ENCODE measurements around the gene MYL9. TPM values are rescaled to one million over a fixed set of nuclear protein-coding genes. Genes with fewer than 3 reads are reported as not detected.
"Not testable (repeated sequence)": the region's sequence is repeated elsewhere in the genome, so short reads cannot be mapped to it uniquely, and the experiment has no call there.

The MYL9 gene
- total RNA-seq, 2 experiments from 2014 or later: 0.12 to 0.29 TPM

- intact Hi-C loops (cut with micrococcal nuclease): no loop called here
- no peak for DNase-seq
- H3K4me1 Mint-ChIP-seq (ENCODE audit: low read depth): no peaks in the 10 kb centered on the region
- H3K4me3 Mint-ChIP-seq: no peak overlapping the region
- H3K27me3 Mint-ChIP-seq: no peaks in the 10 kb centered on the region
- H3K36me3 Mint-ChIP-seq: no peaks in the 10 kb centered on the region
- POLR2A ChIA-PET: no interaction called here
- no peak overlapping the region for H3K27ac Mint-ChIP-seq
- CTCF ChIA-PET: no interaction called here
- no peaks in the 10 kb centered on the region for H3K9me3 Mint-ChIP-seq
These were observed 4.9 kb downstream of the MYL9 start for GRCh38 chr20:36546111-36546736.

GRCh38 chr20:36547186-36548005, 6.1 kb downstream of the MYL9 start:
- H3K27me3 Mint-ChIP-seq: no peaks in the 10 kb centered on the region
- no peak for DNase-seq
- H3K4me1 Mint-ChIP-seq (ENCODE audit: low read depth): no peaks in the 10 kb centered on the region
- intact Hi-C loops (cut with micrococcal nuclease): no loop called here
- H3K9me3 Mint-ChIP-seq: no peaks in the 10 kb centered on the region
- no peak overlapping the region for H3K4me3 Mint-ChIP-seq
- no peaks in the 10 kb centered on the region for H3K36me3 Mint-ChIP-seq
- CTCF ChIA-PET: no interaction called here
- POLR2A ChIA-PET: interaction anchor here (0.7 kb wide), 1 partner anchor 48 kb away, joined by 3 read pairs; no protein-coding TSS in a partner anchor
- H3K27ac Mint-ChIP-seq: no peak overlapping the region

- Mint-ChIP-seq H3K4me3 (no peak overlapping the region), H3K9me3 (no peaks in the 10 kb centered on the region), H3K36me3 (no peaks in the 10 kb centered on the region), H3K27ac (no peak overlapping the region), H3K4me1 (ENCODE audit: low read depth) (no peaks in the 10 kb centered on the region), H3K27me3 (no peaks in the 10 kb centered on the region)
- POLR2A ChIA-PET: no interaction called here
- CTCF ChIA-PET: interaction anchor here (1.2 kb wide), 1 partner anchor 9 kb away, joined by 4 read pairs; no protein-coding TSS in a partner anchor
- intact Hi-C loops (cut with micrococcal nuclease): no loop called here
- peak; percentile 12 for DNase-seq
These were observed 6.6 kb downstream of the MYL9 start for GRCh38 chr20:36548006-36548315.

DNA sequence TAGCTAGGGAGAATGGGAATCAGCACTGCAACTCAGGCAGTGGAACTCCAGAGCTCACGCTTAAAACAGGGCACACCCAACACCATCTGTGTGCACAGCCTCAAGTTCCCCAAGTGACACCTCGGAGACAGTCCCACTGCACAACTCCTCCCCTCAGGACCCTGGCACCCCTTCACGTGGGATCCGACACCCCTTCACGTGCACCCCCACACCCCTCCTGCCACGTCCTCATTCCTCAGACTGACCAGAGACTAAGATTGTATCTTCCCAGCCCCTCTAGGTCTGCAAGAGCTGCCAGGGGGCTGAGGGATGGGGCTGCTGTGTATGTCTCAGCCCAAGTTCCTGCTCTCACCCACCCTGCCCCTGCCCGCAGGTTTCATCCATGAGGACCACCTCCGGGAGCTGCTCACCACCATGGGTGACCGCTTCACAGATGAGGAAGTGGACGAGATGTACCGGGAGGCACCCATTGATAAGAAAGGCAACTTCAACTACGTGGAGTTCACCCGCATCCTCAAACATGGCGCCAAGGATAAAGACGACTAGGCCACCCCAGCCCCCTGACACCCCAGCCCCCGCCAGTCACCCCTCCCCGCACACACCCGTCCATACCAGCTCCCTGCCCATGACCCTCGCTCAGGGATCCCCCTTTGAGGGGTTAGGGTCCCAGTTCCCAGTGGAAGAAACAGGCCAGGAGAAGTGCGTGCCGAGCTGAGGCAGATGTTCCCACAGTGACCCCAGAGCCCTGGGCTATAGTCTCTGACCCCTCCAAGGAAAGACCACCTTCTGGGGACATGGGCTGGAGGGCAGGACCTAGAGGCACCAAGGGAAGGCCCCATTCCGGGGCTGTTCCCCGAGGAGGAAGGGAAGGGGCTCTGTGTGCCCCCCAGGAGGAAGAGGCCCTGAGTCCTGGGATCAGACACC, 7.6 kb downstream of the MYL9 start:
- CTCF ChIA-PET: interaction anchor here (1.2 kb wide), 1 partner anchor 8 kb away, joined by 4 read pairs; no protein-coding TSS in a partner anchor
- Mint-ChIP-seq H3K4me1 (ENCODE audit: low read depth) (no peaks in the 10 kb centered on the region), H3K4me3 (no peak overlapping the region)

DNA sequence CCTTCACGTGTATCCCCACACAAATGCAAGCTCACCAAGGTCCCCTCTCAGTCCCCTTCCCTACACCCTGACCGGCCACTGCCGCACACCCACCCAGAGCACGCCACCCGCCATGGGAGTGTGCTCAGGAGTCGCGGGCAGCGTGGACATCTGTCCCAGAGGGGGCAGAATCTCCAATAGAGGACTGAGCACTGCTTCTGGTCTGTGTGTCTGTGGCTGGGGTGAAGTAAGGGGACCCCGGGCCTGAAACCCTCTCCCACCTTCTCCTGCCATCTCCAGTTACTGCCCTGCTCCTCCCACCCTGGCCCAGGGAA, 8.3 kb downstream of the MYL9 start:
- Mint-ChIP-seq H3K27me3 (no peaks in the 10 kb centered on the region), H3K4me1 (ENCODE audit: low read depth) (no peaks in the 10 kb centered on the region), H3K27ac (no peak overlapping the region), H3K4me3 (no peak overlapping the region), H3K9me3 (no peaks in the 10 kb centered on the region), H3K36me3 (no peaks in the 10 kb centered on the region)
- ChIA-PET CTCF (no interaction called here), POLR2A (no interaction called here)
- intact Hi-C loops (cut with micrococcal nuclease): no loop called here
- no peak for DNase-seq

More for the DNA sequence above, 7.6 kb downstream of the MYL9 start:
- Mint-ChIP-seq H3K9me3 (no peaks in the 10 kb centered on the region), H3K27me3 (no peaks in the 10 kb centered on the region), H3K36me3 (no peaks in the 10 kb centered on the region), H3K27ac (no peak overlapping the region)
- POLR2A ChIA-PET: no interaction called here
- intact Hi-C loops (cut with micrococcal nuclease): no loop called here
- no peak for DNase-seq

DNA sequence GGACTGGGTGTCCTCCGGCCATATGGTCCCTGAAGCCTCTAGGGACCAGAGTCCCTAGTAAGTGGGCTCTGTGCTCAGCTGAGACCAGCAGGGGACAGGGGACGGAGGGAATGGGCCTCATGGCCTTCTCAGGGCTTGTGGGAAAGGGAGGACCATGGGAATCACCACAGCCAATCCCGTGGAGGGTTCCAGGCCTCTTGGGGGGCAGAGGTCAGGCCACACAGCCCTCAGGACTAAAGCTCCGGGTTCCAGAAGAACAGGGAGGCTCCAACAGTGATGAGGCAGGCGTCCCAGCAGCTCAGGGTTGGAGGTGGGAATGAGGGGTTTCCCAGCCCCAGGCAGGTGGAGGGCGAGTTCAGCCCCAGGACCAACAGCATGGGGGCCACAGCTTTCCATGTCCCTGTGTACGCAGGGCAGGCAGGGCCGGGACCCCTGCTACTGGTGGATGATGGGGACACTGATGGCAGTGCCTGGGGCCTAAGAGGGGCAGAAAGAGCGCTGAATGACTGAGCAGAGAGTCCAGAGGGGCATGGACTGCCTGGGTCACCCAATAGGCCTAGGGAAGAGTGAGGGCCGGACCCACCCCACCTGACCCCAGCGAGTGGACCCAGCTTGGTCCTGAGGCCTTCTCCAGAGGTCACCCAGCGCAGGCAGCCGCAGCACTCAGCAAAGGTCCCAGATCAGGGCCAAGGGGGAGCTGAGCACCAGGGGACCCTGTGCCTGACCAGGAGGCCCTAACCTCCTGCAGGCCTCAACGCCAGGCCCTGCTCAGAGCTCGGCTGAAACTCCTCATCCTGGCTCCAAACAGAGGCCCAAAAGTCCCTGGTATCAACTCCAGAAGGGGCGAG, 8.8 kb downstream of the MYL9 start:
- Mint-ChIP-seq H3K4me3 (no peak overlapping the region), H3K9me3 (no peaks in the 10 kb centered on the region), H3K27ac (no peak overlapping the region), H3K4me1 (ENCODE audit: low read depth) (no peaks in the 10 kb centered on the region), H3K36me3 (no peaks in the 10 kb centered on the region), H3K27me3 (no peaks in the 10 kb centered on the region)
- CTCF ChIA-PET: interaction anchor here (0.7 kb wide), 1 partner anchor 21 kb away, joined by 3 read pairs; no protein-coding TSS in a partner anchor
- intact Hi-C loops (cut with micrococcal nuclease): no loop called here
- DNase-seq: no peak
- POLR2A ChIA-PET: no interaction called here

GRCh38 chr20:36550790-36551299, 9.5 kb downstream of the MYL9 start:
- Mint-ChIP-seq H3K4me1 (ENCODE audit: low read depth) (no peaks in the 10 kb centered on the region), H3K4me3 (no peak overlapping the region), H3K9me3 (no peaks in the 10 kb centered on the region), H3K27me3 (no peaks in the 10 kb centered on the region), H3K27ac (no peak overlapping the region), H3K36me3 (no peaks in the 10 kb centered on the region)
- POLR2A ChIA-PET: interaction anchor here (0.6 kb wide), 1 partner anchor 752 kb away, joined by 5 read pairs; no protein-coding TSS in a partner anchor
- CTCF ChIA-PET: no interaction called here
- no peak for DNase-seq
- intact Hi-C loops (cut with micrococcal nuclease): no loop called here

DNA sequence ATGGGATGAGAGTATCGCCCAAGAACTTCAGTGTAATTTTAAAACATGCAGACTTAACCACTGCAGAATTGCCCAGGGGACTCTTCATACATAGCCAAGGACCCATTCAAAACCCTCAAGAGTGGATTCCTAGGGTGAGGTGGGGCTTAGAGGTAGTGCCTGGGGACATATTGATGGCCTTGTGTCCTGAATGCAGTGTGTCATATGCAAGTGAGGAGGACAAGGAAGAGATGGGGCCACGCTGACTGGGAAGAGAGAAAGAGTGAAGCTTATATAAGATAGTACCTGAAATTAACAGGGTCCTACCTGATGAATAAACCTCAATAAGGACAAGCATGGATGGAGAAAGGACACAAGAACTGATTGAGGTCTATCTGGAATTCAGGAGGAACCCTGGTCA, 13.9 kb downstream of the MYL9 start:
- CTCF ChIA-PET: no interaction called here
- H3K27me3 Mint-ChIP-seq: no peaks in the 10 kb centered on the region
- H3K9me3 Mint-ChIP-seq: no peaks in the 10 kb centered on the region
- POLR2A ChIA-PET: no interaction called here
- no peaks in the 10 kb centered on the region for H3K36me3 Mint-ChIP-seq
- H3K4me3 Mint-ChIP-seq: no peak overlapping the region
- H3K27ac Mint-ChIP-seq: no peak overlapping the region
- H3K4me1 Mint-ChIP-seq (ENCODE audit: low read depth): peaks cover 5% of the 10 kb centered on the region
- no peak for DNase-seq
- intact Hi-C loops (cut with micrococcal nuclease): no loop called here

- ChIA-PET CTCF (no interaction called here), POLR2A (no interaction called here)
- H3K4me1 Mint-ChIP-seq (ENCODE audit: low read depth): peaks cover 3% of the 10 kb centered on the region
- H3K27ac Mint-ChIP-seq: no peak overlapping the region
- H3K9me3 Mint-ChIP-seq: peaks cover 8% of the 10 kb centered on the region
- H3K4me3 Mint-ChIP-seq: no peak overlapping the region
- no peaks in the 10 kb centered on the region for H3K27me3 Mint-ChIP-seq
- no peaks in the 10 kb centered on the region for H3K36me3 Mint-ChIP-seq
- intact Hi-C loops (cut with micrococcal nuclease): no loop called here
- no peak for DNase-seq
These were observed 21.4 kb downstream of the MYL9 start for GRCh38 chr20:36562724-36563123.

- H3K9me3 Mint-ChIP-seq: peaks cover 8% of the 10 kb centered on the region
- POLR2A ChIA-PET: no interaction called here
- intact Hi-C loops (cut with micrococcal nuclease): no loop called here
- DNase-seq: no peak
- no peak overlapping the region for H3K27ac Mint-ChIP-seq
- no peaks in the 10 kb centered on the region for H3K36me3 Mint-ChIP-seq
- no peaks in the 10 kb centered on the region for H3K27me3 Mint-ChIP-seq
- peaks cover 3% of the 10 kb centered on the region for H3K4me1 Mint-ChIP-seq (ENCODE audit: low read depth)
- CTCF ChIA-PET: no interaction called here
- no peak overlapping the region for H3K4me3 Mint-ChIP-seq
These were observed 22.1 kb downstream of the MYL9 start for GRCh38 chr20:36563374-36563773.

DNA sequence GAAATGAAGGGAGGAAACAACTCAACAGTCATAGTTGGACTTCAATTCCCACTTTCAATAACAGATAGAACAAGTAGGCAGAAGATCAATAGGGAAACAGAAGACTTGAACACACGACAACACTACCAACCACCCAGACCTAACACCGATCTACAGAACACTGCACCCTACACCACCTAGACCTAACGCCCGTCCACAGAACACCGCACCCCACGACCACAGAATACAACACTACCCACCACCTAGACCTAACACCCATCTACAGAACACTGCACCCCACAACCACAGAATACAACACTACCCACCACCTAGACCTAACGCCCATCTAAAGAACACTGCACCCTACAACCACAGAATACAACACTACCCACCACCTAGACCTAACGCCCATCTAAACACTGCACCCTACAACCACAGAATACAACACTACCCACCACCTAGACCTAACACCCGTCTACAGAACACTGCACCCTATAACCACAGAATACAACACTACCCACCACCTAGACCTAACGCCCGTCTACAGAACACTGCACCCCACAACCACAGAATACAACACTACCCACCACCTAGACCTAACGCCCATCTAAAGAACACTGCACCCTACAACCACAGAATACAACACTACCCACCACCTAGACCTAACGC, 22.9 kb downstream of the MYL9 start:
- CTCF ChIA-PET; POLR2A ChIA-PET; H3K4me3 Mint-ChIP-seq; H3K4me1 Mint-ChIP-seq (ENCODE audit: low read depth); H3K36me3 Mint-ChIP-seq; H3K27ac Mint-ChIP-seq; H3K9me3 Mint-ChIP-seq; DNase-seq; intact Hi-C loops (cut with micrococcal nuclease); H3K27me3 Mint-ChIP-seq: not testable (repeated sequence)
